A673 (cell line): Measurements from ENCODE around the gene GPR158. TPM values are rescaled to one million over a fixed set of nuclear protein-coding genes. Genes with fewer than 3 reads are reported as not detected.

Source experiments
- BruUV-seq: library from RNA; stranded (reverse); fragments of 400-500 nt; replicated peaks from 2 replicates; lab custom pipeline; 2021; lab: Mats Ljungman, UMichigan
- CTCF ChIA-PET: fragments of 300-600 bp; sonication (Branson Sonifier 250); formaldehyde crosslinking; loops from one replicate; lab custom pipeline; 2022; ENCODE audit warnings: antibody characterized with exemption; lab: Charles Lee
- POLR2A ChIA-PET: fragments of 300-600 bp; sonication (Branson Sonifier 250); formaldehyde crosslinking; loops from one replicate; lab custom pipeline; 2022; ENCODE audit warnings: antibody characterized with exemption; ENCODE audit not compliant: low non-redundant PET; lab: Charles Lee
- DNase-seq: peaks from one replicate; pipeline ENCODE4 v3.0.0-alpha.2; 2015; ENCODE audit warnings: low spot score
- H3K27ac ChIP-seq: fragments of 200-600 bp; sonication (generic); 2 replicates; pipeline ENCODE4 v1.5.1; 2016; ENCODE audit warnings: mixed run types, low read depth, mild to moderate bottlenecking, mixed read lengths, antibody characterized with exemption, low read length; ENCODE audit not compliant: poor library complexity, severe bottlenecking
- H3K27me3 ChIP-seq: fragments of 200-600 bp; sonication (generic); replicated peaks from 2 replicates; pipeline ENCODE4 v1.6.1; 2017; ENCODE audit warnings: mixed run types, low read depth, mild to moderate bottlenecking, mixed read lengths, antibody characterized with exemption, low read length; ENCODE audit not compliant: insufficient read depth, poor library complexity
- H3K36me3 ChIP-seq: fragments of 200-600 bp; sonication (generic); 2 replicates; pipeline ENCODE4 v1.6.1; 2016; ENCODE audit warnings: mixed run types, mild to moderate bottlenecking, mixed read lengths, antibody characterized with exemption, low read length; ENCODE audit not compliant: insufficient read depth, poor library complexity, severe bottlenecking
- H3K4me1 ChIP-seq: fragments of 200-600 bp; sonication (generic); 2 replicates; pipeline ENCODE4 v1.6.1; 2017; ENCODE audit warnings: mixed run types, mild to moderate bottlenecking, mixed read lengths, antibody characterized with exemption, low read length; ENCODE audit not compliant: insufficient read depth, poor library complexity, severe bottlenecking
- H3K4me3 ChIP-seq: fragments of 200-600 bp; sonication (generic); 2 replicates; pipeline ENCODE4 v1.5.1; 2016; ENCODE audit warnings: low read depth, mixed run types, mild to moderate bottlenecking, mixed read lengths, low read length; ENCODE audit not compliant: poor library complexity, severe bottlenecking
- H3K9me3 ChIP-seq: fragments of 200-600 bp; sonication (generic); 2 replicates; pipeline ENCODE4 v1.6.1; 2016; ENCODE audit warnings: mixed run types, low read depth, mild to moderate bottlenecking, mixed read lengths, antibody characterized with exemption, low read length; ENCODE audit not compliant: poor library complexity, severe bottlenecking
- CTCF ChIP-seq: fragments of 300-800, 200-600 bp; sonication (generic); conservative IDR thresholded peaks from 2 replicates; pipeline ENCODE4 v1.5.1; 2017; ENCODE audit warnings: low read depth, mild to moderate bottlenecking, antibody characterized with exemption, low read length, moderate library complexity, mixed read lengths
- EZH2 ChIP-seq: fragments of 200-600 bp; sonication (generic); IDR thresholded peaks from 2 replicates; pipeline ENCODE4 v1.6.1; 2017; ENCODE audit warnings: borderline replicate concordance, low read depth, mild to moderate bottlenecking, mixed read lengths, antibody characterized with exemption, low read length; ENCODE audit not compliant: poor library complexity, severe bottlenecking
- intact Hi-C: fragments of 100-400 bp; cut with micrococcal nuclease; formaldehyde crosslinking; loops from one replicate; pipeline ENCODE4 v1.10.0; 2022; ENCODE audit not compliant: unreplicated experiment
- total RNA-seq: library from RNA; stranded (reverse); gene quantifications from 2 replicates; pipeline ENCODE4 v1.2.3, GENCODE V29; 2021

The GPR158 gene
- total RNA-seq, 1 experiment from 2014 or later = not detected

GRCh38 chr10:25561758-25562157, 387.0 kb downstream of the GPR158 start:
- DNase-seq = no peak
- intact Hi-C loops = no loop called here
- Histone ChIP-seq H3K27me3 (no peaks in the 10 kb centered on the region), H3K9me3 (no peaks in the 10 kb centered on the region), H3K36me3 (no peaks in the 10 kb centered on the region), H3K4me3 (no peak overlapping the region), H3K27ac (no peak overlapping the region), H3K4me1 (peaks cover 4% of the 10 kb centered on the region)
- ChIA-PET POLR2A (no interaction called here), CTCF (no interaction called here)
- no peak for TF ChIP-seq CTCF
- no peak for TF ChIP-seq EZH2
- no TSS peak for BruUV-seq

GRCh38 chr10:25562547-25562946, 387.7 kb downstream of the GPR158 start:
- Histone ChIP-seq H3K9me3 (no peaks in the 10 kb centered on the region), H3K27ac (no peak overlapping the region), H3K4me3 (no peak overlapping the region), H3K27me3 (peaks cover 3% of the 10 kb centered on the region), H3K4me1 (no peaks in the 10 kb centered on the region), H3K36me3 (no peaks in the 10 kb centered on the region)
- BruUV-seq = no TSS peak
- POLR2A ChIA-PET = no interaction called here
- no peak for DNase-seq
- CTCF ChIA-PET = no interaction called here
- intact Hi-C loops = no loop called here
- TF ChIP-seq CTCF (no peak), EZH2 (no peak)

- POLR2A ChIA-PET = no interaction called here
- no peak overlapping the region for H3K4me3 ChIP-seq
- no TSS peak for BruUV-seq
- no peaks in the 10 kb centered on the region for H3K9me3 ChIP-seq
- H3K27ac ChIP-seq = no peak overlapping the region
- H3K4me1 ChIP-seq = no peaks in the 10 kb centered on the region
- intact Hi-C loops = no loop called here
- H3K36me3 ChIP-seq = no peaks in the 10 kb centered on the region
- CTCF ChIA-PET = no interaction called here
- DNase-seq = no peak
- H3K27me3 ChIP-seq = peaks cover 9% of the 10 kb centered on the region
- TF ChIP-seq EZH2 (no peak), CTCF (no peak)
Observed at GRCh38 chr10:25564351-25564750, 389.6 kb downstream of the GPR158 start.
